CD4-positive, alpha-beta T cell treated with Interleukin-15 for 4 hours (primary cell): ENCODE data around the gene LILRB3.
"Not testable (repeated sequence)": the region's sequence is repeated elsewhere in the genome, so short reads cannot be mapped to it uniquely, and the experiment has no call there.

Experiments used
- DNase-seq: peaks from one replicate; pipeline ENCODE4 v3.0.0-alpha.2; 2020; ENCODE audit warnings: low spot score

Gene LILRB3

GRCh38 chr19:54189735-54190502 is 32.9 kb downstream of the LILRB3 start:
- DNase-seq, result peak; percentile 100

GRCh38 chr19:54189145-54189734 is 33.6 kb downstream of the LILRB3 start, which contains the start of gene MBOAT7:
Gene MBOAT7, minus strand, starts transcription at chr19:54189580. Its CDS starts 1,072 bp downstream, at chr19:54188508.
- no peak for DNase-seq

- peak; percentile 58 for DNase-seq
Observed at GRCh38 chr19:54188215-54188871, 34.5 kb downstream of the LILRB3 start.

- DNase-seq, result no peak
Observed at GRCh38 chr19:54186934-54187381, 35.8 kb downstream of the LILRB3 start.

- DNase-seq, result no peak
Observed at GRCh38 chr19:54186351-54186750, 36.5 kb downstream of the LILRB3 start.

GRCh38 chr19:54183431-54183830 is 39.4 kb downstream of the LILRB3 start:
- no peak for DNase-seq

- not testable (repeated sequence) for DNase-seq
Observed at GRCh38 chr19:54181894-54182293, 40.9 kb downstream of the LILRB3 start.

- no peak for DNase-seq
Observed at GRCh38 chr19:54180691-54181091, 42.1 kb downstream of the LILRB3 start.

- no peak for DNase-seq
Observed at GRCh38 chr19:54179921-54180461, 42.8 kb downstream of the LILRB3 start.

- DNase-seq, result no peak
Observed at GRCh38 chr19:54179262-54179852, 43.5 kb downstream of the LILRB3 start.

- peak; percentile 13 for DNase-seq
Observed at GRCh38 chr19:54178581-54179261, 44.1 kb downstream of the LILRB3 start.

GRCh38 chr19:54173951-54174834 is 48.6 kb downstream of the LILRB3 start:
- no peak for DNase-seq

- no peak for DNase-seq
Observed at GRCh38 chr19:54173359-54173699, 49.5 kb downstream of the LILRB3 start.

- DNase-seq, result no peak
Observed at GRCh38 chr19:54172471-54173358, 50.1 kb downstream of the LILRB3 start, which contains the start of gene TMC4. Gene TMC4, minus strand, starts transcription at chr19:54173160. Its CDS starts 43 bp downstream, at chr19:54173117.

- not testable (repeated sequence) for DNase-seq
Observed at GRCh38 chr19:54171736-54172431, 50.9 kb downstream of the LILRB3 start.

- DNase-seq, result no peak
Observed at GRCh38 chr19:54169149-54169740, 53.6 kb downstream of the LILRB3 start.

- peak; percentile 86 for DNase-seq
Observed at GRCh38 chr19:54168174-54168917, 54.5 kb downstream of the LILRB3 start.
